IPS DF 19.7 (cell line): ENCODE results near the gene MAP2K2.

Experiments used
- DNase-seq: peaks from one replicate; pipeline ENCODE4 v3.0.0-alpha.2; 2013; ENCODE audit warnings: low read depth, low spot score

The MAP2K2 gene

GRCh38 chr19:4043966-4044715 is 79.8 kb downstream of the MAP2K2 start:
- no peak for DNase-seq

- no peak for DNase-seq
These were observed 80.5 kb downstream of the MAP2K2 start for GRCh38 chr19:4043401-4043800.

GRCh38 chr19:4042731-4043082 is 81.2 kb downstream of the MAP2K2 start:
- no peak for DNase-seq

GRCh38 chr19:4042064-4042730 is 81.7 kb downstream of the MAP2K2 start:
- no peak for DNase-seq
